GM21529 (cell line): ENCODE data around the gene COL18A1.
"Not testable (repeated sequence)": the region's sequence is repeated elsewhere in the genome, so short reads cannot be mapped to it uniquely, and the experiment has no call there.

Experiments
- ATAC-seq: cut with Tn5 transposase; IDR thresholded peaks from one replicate; pipeline ENCODE4 v1.9.1; 2021; ENCODE audit not compliant: unreplicated experiment

The COL18A1 gene

DNA sequence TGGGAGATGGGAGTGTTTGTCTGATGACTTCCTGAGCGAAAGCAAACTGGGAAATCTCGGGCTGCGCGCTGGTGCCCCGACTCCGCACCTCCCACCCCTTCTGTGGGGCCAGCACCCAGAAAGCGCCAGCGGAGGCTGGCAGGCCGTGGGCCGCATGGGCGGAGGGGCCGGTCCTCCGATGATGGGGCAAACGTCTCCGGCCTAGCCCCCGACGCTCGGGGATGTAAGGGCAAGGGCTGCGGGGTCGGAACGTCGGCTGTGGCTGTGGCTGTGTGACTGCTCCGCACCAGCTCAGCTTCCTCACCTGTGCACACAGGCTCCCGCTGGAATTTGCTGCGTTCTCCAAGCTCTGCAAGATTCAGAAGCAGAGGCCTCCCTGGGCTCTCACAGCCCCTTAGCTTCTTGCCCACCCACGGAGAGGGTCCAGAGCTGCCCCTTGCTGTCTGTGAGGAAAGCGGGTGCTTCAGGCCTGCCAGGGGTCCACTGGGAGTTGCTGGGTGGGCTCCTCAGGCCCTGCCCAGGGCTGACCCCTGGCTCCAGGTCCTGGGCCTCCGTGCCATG lies 35.0 kb downstream of the COL18A1 start:
- no peak for ATAC-seq

DNA sequence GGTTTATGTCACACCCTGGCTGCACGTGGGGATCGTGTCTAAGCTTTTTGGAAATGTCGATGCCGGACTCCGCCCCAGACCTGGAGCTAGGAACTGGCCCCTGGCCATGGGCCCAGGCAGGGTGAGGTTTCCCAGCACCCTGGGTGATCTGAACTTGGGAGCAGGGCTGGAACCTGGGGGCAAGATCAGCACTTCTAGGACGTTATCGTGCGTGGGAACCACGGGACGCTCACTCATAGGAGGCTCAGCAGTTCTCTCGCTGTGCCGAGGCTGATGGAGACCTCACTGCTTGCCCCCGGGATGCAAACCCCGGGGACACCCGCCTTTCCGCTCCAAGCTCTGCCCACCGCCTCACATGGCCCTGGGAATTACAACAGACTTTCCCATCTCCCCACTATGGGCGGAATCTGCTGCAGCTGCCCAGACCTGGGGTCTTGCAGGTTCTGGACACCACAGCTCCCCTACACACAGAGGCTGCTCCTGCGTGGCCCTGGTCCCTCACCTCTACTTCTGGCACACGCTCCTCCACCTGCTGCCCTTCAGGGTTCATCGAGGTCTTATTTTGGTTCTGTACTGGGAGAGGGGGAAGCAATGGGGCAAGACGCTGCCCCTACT lies 35.9 kb downstream of the COL18A1 start:
- ATAC-seq: no peak

DNA sequence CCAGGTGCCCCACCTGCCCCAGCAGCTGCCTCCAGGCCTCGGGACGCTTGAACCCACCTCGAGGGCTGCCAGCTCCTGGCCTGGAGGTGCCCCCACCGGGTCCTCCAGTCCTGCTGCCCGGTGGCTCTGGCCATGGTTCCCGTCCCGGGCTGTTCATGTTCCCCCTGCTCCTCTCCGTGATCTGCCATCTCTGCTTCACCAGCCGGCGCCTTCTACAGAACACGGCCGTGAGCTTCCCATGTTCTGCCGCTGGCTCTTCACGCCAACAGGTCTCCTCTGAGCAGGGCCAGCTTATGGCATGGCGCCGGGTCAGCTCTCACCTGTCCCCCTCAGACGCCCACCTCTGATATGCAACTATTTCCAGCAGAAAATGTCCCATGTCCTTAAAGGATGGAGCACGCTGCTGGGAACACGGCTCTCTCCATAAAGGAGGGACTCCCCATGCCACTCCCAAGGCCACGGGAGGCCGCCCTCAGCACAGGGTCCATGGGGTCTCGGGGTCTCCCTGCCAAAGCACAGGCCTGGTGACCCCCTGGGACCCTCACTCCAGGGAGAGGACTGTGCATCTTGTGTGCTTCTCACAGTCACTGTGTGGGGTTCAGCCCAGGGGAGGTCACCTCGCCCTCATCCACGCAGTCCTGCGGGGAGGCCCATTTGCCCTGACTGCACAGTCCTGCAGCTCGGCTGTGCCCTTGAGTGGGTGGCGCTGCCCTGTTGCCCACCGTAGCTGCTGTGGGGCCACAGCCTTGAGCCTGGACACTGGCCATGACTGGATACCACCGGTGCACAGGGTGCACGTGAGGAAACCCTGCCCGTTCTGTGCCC lies 36.7 kb downstream of the COL18A1 start:
- ATAC-seq: no peak

DNA sequence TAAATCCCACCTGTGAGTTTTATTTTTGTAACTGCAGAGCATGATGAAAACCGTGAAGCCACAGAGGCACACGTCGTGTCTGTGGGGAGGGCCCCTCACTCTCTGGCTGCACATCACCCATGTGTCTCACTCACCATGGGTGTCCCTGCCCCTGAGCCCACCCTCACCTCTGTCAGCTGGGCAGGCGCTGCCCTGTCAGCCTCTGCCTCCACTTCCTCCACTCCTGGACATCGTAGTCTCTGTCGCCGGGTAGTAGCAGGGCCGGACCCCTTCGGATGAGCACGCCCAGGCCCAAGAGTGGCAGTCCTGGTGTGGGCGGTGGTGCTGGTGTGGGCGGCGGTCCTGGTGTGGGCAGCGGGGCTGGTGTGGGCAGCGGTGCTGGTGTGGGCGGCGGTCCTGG lies 37.3 kb downstream of the COL18A1 start:
- no peak for ATAC-seq

DNA sequence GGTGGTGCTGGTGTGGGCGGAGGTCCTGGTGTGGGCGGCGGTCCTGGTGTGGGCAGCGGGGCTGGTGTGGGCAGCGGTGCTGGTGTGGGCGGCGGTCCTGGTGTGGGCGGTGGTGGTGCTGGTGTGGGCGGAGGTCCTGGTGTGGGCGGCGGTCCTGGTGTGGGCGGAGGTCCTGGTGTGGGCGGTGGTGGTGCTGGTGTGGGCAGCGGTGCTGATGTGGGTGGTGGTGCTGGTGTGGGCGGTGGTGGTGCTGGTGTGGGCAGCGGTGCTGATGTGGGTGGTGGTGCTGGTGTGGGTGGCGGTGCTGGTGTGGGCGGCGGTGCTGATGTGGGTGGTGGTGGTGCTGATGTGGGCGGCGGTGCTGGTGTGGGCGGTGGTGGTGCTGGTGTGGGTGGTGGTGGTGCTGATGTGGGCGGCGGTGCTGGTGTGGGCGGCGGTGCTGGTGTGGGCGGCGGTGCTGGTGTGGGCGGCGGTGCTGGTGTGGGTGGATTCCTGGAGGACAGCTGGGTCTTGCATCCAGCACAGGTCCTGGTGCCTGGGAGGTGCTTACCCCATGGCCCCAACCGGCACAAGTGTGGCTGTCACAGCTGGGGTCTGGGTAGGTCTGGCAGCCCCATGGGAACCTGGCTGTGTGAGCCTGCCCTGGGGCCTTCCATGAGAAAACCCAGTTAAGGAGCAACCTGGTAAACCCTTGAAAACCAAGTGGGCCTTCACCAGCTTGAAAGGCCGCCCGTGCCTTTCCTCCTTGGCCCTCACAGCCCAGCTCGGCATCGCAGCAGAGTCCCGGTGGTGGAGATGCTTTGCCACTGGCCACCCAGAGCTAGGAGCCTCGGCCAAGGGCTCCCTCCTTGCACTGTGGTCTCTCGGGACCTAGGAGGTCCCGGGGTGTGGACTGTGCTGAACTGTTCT lies 38.0 kb downstream of the COL18A1 start:
- ATAC-seq: not testable (repeated sequence)

DNA sequence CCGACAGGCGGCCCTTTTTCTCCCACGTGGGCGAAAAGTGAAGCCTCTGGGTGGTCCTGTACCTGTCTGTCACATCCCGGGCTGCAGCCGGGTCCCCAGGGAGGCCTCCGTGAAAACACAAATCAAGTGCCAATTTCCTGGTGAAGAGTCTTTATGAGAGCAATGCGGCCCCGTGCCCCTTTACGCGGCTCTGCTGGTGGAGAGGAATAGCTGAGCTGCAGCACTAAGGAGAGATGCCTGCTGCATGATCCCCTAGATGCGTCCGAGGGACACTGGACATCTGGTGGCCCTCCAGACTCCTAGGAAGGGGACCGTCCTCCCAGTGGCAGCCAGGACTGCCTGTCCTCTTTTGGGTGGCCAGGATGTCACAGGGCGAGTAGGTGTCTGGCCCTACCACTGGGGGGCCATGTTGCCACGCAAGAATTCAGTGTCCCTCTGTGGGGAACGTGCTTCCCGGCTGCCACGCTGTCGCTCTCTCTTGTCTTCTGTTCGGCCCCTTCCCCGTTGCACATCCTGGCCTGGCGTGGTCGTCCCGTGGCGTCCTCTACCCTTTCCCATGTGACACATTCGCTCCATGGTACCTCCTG lies 38.7 kb downstream of the COL18A1 start:
- ATAC-seq: no peak

DNA sequence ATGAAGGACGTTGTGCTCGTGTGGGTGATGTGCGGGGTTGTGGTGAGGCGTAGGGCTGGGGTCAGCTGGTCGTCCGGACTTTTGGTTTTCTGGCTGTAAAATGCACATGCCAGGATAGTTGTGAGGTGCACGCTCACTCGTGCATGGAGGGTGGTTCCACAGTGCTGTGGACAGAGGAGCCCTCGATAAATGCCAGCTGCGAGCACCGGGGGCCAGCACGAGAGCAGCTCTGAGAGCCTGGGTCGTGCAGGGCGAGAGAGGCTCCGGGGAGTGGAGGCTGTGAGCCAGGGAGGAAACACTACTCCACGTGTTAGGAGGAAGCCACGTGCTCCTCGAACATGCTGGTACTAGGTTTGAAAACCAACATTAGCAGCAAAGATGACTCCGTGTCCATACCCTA lies 39.4 kb downstream of the COL18A1 start:
- no peak for ATAC-seq

DNA sequence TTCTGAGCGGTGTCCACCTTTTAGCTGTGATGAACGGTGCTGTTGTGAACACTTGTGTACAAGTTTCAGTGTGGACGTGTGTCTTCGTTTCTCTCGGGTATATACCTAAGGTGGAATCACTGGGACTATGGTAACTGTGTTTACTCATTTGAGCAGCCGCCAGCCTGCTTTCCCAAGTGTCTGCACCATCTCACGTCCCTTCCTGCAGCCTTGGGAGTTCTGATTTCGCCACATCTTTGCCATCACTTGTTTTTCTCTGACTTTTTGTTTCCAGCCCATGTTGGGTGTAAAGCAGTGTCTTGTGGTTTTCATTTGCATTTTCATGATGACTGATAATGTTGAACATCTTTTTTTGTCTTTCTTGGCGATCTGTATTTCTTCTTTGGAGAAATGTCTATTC lies 40.4 kb downstream of the COL18A1 start:
- ATAC-seq: no peak

DNA sequence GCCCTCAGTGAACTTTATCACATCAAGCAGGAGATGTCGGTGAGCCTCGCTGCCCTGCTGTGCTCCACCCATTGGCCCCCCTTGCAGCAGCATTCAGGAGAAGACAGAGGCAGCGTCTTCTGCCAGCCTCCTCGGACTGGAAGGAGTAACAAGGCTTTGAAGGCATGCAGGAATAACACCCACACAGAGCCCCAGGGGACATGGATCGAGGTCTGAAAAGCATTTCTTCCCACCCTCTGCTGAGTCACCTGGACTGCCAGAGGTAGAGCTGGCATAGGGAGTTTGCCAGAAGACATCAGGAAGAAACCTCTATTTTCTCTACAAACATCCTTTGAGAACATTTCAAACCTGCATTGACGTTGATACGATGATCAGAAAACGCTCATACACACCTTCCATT lies 42.9 kb downstream of the COL18A1 start:
- ATAC-seq: no peak

DNA sequence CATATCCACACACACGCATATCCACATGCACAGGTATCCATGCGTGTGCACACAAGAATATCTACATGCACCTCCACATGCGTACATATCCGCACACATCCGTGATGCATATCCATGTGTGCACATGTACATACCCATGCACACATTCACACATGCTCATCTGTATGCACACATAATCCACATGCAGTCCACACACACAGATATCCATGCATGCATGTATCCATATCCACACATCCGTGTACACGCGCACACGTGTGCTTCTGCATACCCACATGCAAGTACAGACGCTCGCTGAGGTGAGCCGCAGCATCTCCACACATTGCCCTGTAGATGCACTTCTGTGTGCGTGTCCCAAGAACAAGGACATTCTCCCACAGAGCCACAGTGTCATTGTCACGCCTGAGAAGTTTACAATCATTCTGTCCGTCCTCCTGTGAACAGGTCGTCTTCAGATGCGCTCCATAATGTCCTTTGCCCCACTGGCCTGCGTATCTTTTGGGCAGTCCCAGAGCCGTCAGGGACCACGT lies 43.4 kb downstream of the COL18A1 start:
- ATAC-seq: no peak

DNA sequence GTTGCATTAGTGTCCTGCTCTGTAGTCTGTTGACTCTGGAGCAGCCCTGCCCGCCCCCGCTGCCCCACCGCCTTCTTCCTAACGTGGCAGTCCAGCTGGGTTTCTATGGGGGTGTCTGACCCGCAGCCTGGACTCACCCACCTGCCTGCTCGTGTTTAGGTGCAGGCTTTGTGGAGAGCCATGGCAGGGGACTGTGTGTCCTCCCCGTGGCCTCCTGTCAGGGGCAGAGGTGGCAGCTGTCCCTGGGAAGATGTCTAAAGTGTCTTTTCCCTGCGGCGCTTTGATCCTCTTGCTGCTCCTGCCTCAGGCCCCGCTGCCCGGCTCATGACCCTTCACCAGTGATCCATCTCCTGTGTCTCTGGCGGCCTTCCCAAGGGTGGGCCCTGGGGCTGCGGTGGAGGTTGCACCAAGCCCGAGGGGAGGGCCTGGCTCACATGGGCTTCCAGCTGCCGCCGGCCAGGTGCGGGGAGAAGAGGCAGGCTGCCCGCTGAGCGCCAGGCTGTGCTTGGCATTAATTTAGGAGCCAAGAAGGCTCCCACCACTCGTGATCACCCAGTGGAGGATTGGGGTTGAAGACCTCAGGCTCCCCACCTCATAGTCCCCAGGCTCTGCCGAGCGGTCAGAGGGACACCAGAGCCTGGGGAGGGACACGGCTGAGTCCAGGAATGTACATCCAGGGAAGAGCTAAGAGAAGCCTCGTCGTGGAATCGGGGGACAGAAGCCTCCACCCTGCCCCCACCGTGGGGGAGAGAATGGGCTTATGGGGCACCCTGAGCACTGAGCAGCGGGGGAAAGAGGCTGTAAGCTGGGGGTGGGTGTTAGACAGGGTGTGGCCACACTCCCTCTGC lies 44.1 kb downstream of the COL18A1 start:
- ATAC-seq: no peak

DNA sequence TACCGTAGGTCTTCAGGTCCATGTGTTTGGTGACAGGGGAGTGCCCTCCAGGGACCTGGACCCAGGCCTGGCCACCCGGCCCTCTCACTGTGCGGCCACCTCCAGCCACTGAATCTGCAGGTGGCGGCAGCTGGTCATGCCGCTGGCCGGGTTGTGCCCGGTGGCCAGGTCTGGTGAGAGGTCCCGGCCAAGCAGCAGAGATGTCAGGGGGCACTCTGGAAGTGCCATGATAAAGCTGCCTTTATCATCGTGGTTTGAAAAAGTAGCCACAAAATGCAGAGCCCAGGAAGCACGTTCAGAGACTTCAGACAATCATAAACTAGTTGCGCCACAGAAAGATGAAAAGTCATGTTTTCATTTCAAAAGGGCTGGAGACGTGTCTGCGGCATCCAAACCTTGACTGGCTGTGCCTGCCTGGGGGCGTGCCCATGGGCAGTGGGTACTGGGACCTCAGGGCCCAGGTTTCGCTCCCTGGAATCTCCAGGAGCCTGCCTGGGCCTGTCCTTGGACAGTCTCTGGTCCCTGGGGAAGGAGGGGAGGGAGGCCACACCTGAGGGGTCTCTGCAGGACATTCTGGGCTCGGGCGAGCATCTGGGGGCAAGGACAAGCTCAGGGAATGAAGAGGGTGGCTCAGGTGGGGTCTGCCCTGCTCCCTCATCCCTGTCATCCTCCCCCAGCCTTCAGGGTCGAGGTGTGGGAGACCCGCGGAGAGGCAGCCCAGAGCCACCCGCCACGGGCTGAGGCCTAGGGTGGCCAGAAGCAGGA lies 44.9 kb downstream of the COL18A1 start:
- no peak for ATAC-seq

DNA sequence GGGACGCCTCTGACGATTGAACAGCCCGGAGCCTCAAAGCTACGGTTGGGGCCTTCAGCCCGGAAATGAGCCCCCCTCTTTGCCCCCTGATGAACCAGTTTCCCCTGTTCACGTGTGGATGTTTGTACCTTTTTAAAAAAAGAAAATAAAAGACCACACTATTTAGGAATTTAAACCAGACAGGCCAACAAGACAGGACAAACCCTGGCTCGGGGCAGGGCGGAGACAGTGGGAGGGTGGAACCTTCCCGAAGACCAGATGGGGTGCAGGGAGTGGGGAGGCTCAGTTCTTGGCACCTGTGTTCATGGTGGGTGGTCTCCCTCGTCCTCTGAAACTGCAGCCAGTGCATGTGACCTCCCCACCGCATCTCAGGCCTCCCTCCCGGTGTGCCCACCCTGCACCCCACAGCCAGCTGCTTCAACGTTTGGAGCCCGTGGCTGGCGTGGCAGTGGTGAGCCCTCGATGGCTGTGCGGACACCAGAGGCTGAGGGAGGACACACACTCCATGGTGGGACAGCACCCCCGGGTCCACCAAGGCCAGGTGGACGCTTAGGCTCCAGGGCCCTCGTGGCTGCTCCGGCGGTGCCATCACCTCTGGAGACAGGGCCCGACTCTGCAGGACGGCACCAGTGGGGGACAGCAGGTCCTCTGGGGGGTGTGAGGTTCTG lies 45.6 kb downstream of the COL18A1 start:
- ATAC-seq: no peak

DNA sequence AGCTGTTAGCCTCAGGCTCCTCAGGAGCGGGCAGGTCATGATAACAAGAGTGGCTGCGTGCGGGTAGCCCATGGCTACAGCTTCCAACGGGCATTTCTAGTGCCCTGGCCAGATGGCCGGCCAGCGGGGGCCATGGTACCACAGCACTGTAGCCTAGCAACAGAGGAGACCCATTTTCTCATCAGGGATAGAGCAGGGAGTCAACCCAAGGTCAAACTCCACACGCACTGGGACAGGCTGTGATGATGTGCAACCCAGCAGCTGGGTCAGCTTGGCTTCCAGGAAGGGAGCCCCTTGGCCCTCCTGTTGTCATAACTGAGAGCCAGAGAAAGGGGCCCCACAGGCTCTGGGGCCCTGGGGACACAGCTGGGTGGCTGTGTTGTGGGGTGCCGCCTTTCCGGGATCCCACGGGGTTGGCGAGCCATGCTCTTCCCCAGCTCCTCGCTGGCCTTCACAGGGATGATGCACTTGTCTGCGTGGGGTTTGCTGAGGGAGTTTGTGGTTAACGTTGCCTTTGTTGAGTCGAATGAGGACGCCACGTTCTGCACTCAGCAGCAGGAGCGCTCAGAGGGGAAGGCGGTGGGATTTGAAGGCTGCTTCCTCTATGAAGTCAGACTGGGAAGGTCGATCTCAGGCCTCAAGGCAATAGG lies 46.3 kb downstream of the COL18A1 start:
- ATAC-seq: no peak

DNA sequence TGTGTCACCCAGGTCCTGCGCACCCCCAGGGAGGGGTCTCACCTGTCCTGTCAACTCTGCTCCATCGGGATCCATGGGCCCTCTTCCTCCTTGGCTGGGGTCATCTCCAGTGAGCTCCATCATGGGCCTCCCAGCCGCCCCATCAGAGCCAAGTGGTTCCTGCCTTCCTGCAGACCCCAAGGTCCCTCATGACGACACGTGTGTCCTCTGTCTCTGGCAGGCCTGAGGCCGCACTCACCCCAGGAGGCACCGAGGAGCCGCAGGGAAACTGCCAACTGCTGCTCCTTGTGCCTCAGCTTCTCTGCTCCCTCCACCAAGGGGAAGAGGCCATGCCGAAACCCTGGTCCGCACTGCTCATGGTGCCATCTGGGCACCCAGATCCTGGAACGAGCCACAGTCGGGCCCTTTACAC lies 46.8 kb downstream of the COL18A1 start:
- no peak for ATAC-seq

DNA sequence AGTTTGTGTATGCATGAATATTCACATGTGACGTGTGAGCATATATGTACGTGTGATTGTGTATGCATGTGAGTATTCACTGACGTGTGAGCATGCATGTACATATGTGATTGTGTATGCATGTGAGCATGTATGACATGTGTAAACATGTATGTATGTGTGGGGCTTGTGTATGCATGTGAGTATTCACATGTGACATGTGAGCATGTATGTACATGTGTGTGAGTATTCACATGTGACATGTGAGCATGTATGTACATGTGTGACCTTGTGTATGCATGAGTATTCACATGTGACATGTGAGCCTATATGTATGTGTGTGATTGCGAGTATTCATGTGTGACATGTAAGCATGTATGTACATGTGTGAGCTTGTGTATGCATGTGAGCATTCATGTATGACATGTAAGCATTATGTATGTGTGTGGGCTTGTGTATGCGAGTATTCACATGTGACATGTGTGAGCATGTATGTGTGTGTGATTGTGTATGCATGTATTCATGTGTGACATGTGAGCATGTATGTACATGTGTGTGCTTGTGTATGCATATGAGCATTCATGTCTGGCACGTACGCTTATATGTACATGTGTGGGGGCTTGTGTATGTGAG lies 47.8 kb downstream of the COL18A1 start:
- no peak for ATAC-seq

DNA sequence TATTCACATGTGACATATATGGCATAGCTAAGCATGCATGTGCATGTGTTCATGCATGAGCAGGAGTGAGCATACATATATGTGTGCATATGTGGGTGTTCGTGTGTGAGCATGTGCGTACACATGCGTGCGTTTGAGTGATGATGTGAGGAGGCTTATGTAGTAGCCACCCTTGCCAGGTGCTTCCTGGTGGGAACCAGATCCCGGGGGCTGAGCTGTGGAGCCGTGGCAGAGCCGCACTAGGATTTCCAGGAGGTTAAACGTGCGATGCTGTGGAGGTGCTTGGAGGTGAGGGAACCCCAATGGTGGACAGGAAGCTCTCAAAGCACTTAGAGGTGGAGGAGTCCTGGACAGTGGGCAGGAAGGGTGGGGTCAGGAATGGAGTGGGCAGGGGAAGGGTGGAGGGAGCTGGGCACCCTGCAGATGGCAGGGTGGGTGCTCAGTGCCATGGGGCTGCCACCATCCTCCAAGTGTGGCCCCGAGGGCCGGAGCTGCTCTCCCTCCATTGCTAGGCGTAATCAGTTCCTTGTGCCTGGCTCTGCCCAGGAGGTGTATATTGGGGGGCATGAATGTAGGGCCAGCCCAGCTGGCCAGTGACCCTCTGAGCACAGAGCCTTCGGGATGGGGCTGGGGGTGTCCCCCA lies 48.5 kb downstream of the COL18A1 start:
- ATAC-seq: no peak
